Stimulated activated CD4-positive, alpha-beta T cell treated with anti-CD3 and anti-CD28 coated beads, Interleukin-2, amount 100 ng/mL, for 48 hours (primary cell): ENCODE measurements around the gene RPS5.
A peak's percentile ranks its signal among the peaks of the same experiment; 100 is the strongest.
"Not testable (repeated sequence)": the region's sequence is repeated elsewhere in the genome, so short reads cannot be mapped to it uniquely, and the experiment has no call there.

Source experiments
- DNase-seq, 2 donors: peaks; one replicate each; pipeline ENCODE4 v3.0.0-alpha.2; 2020

RPS5 gene

GRCh38 chr19:58385891-58386575 is 1.0 kb upstream of the RPS5 start:
- no peak for DNase-seq

GRCh38 chr19:58387338-58388174 is 487 bp downstream of the RPS5 start:
- DNase-seq = no peak

- no peak for DNase-seq
Observed at GRCh38 chr19:58388175-58388526, 1.1 kb downstream of the RPS5 start.

DNA sequence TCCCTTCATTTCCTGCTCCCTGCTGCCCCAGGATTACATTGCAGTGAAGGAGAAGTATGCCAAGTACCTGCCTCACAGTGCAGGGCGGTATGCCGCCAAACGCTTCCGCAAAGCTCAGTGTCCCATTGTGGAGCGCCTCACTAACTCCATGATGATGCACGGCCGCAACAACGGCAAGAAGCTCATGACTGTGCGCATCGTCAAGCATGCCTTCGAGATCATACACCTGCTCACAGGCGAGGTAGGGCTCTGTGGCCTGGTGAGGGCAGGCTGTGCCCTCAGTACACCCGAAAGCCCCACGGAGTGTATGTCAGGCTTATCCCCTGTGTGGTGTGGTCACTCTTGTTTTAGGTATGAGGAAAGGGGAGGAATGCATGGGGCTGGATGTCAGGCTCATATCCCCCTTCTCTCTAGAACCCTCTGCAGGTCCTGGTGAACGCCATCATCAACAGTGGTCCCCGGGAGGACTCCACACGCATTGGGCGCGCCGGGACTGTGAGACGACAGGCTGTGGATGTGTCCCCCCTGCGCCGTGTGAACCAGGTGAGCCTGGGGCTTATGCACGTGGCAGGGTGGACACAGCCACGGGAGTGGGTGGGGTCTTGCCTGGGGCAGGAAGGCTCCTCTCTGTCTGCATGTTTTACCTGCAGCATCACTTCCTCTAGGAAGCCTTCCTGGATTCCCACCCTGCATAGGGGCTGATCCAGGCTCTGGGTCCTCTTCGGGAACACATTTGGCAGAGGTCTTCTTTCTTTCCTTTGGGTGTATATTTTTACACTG is 6.1 kb downstream of the RPS5 start:
- DNase-seq = no peak

DNA sequence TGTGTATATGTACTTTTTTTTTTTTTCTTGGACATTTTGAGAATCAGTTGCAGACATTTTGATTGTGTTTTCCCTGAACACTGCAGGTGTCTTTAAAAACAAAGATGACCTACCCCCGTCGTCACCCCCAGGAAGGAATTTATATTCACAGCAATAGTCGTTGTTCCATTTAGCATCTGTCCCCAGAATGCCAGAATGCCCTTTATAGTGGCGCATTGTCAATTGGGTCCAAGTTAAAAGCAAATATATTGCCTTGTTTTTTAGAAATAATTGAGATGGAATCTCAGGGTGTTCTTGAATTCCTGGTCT is 6.6 kb downstream of the RPS5 start:
- DNase-seq = no peak

GRCh38 chr19:58394821-58395219 is 7.8 kb downstream of the RPS5 start:
- no peak for DNase-seq

GRCh38 chr19:58395220-58395978 is 8.3 kb downstream of the RPS5 start, which contains the start of gene RNF225:
TSS of gene RNF225 (plus strand) at chr19:58395656. CDS start at chr19:58396090, 434 bp downstream.
- no peak for DNase-seq

- no peak for DNase-seq
Observed at GRCh38 chr19:58395979-58396627, 9.0 kb downstream of the RPS5 start.

DNA sequence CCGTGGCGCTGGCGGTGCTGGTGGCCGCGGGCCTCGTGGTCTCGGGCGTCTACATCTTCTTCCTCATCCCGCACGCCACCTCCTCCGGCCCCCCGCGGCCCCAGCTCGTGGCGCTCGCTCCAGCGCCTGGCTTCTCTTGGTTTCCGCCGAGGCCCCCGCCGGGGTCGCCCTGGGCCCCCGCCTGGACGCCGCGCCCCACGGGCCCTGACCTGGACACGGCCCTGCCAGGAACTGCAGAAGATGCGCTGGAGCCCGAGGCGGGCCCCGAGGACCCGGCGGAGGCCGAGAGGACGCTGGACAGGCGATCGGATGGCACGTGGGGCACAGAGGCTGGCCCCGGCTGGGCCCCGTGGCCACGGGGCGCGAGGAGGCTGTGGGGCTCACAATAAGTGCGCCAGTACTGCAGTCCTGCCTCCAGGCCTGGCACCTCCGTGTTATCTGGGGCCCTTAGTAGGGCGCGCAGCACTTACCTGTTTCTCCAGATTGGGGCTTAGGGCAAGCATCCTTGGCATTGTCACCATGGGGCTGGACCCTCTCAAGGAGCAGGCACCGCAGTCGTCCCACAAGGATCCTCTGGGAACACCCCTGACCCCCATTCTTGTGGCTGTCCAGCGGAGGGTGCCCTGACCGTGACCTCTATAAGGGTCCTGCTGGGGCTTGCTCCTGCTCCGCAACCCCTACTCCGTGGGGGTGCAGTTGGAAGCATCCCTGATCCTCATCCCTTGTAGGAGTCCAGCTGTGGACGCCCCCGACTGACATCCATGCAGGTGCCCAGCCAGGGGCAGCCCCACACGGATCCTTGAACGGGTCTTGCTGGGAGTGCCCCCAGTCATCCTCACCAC is 9.8 kb downstream of the RPS5 start:
- DNase-seq = no peak

GRCh38 chr19:58397533-58398037 is 10.5 kb downstream of the RPS5 start:
- no peak for DNase-seq

DNA sequence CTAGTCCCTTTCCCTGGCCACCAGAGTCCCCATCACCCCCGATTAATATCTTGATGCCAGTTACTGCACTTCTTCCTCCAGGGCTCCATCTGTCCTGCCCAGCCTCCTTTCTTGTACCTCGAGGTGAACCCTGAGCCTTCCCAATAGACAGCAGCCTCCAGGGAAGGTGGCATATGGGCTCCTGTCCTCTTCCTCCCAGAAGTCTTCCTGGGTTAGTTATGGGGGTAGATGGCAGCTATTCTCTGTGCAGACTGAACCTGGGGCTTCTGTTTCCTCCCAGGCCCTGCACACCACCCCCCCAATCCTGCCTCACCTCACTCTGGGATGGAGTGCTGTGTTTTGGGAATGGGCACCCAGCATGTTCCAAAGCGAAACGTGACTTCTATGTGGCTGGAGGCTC is 11.0 kb downstream of the RPS5 start:
- no peak for DNase-seq

- DNase-seq = no peak
Observed at GRCh38 chr19:58398545-58398944, 11.5 kb downstream of the RPS5 start.

DNA sequence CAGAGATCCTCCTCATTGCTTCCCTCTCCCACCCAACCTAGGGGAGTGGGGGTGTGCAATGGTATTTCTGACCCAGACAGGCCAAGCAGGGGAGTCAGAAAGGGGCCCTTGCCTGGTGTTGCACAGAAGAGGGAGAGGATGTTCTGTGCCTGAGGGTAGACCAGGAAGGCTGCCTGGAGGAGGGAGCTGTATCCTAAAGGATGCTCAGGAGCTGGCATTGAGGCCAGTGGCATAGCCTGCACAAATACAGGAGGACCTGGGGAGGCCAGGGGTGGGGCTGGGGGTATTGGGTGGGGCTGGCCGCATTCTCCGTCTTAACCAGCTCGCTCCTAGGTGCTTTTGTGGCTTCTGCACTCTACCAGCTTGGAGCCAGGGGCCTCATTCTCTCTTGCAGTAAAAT is 12.8 kb downstream of the RPS5 start:
- DNase-seq = no peak

DNA sequence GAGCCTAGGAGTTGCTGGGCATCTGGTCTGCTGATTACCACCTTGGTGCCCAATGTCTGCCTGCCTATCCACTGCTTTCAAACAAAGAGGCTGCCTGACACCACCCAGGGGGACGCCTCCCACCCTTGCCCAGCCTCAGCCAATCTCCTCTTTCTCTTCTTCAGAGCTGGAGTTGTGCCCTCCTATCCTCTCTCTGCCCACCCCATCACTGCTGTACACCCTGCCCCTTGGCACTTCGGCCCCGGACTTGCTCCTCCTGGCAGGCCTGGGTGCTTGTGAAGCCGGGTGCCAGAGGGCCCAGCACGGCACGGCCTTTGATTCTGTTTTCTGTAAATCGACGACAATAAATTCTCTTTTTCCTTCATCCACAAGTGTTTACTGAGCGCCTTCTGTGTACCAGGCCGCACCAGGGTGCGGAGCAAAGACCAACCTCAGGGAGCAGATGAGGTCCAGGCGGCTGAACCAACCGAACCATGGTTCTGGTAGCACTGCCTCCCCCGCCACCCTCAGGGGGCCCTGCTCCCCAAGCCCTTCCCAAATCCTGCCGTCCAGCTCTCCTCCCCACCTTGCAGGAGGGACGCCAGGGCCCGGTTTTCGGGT is 13.3 kb downstream of the RPS5 start:
- DNase-seq = no peak

DNA sequence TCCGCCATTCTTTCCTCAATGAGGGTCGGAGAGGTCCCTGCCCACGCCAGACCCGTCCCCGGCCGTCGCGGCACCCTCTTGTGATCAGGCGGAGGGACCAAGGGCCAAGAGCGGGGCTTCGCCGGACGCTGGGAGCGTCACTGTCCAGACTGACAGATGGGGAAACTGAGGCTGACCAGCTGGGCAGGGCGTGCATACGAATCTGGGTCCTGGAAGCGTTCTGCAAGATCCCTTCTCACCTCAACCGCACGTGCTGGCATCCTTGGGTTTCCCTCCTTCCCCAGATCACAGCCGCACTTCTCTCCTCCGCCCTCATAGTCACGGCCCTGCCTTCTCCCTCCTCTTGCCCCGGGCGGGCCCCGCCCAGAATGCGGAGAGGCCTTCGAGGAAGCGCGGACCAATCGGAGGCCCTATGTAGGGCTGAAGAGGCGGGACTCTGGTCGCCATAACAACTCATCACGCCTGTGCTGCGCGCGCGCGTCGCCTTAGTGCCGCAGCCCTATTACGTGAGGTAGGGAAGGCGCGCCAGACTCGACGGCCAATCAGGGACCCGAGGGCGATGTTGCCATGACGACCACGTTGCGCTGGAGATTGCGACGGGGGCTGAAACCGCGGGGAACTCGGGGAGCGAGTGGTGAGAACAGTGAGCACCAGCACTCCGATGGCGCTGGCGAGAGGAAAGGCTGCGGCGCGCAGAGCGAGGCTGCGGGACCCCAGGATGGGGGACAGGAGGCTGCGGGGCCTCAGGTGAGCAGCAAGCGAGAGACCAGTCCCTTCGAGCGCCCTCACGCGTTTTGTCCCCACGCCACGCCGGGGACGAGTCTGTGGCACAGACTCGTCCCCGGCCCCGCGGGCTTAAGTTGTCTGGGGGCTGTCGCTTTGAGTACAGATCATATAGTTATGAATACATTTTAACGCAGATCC is 14.1 kb downstream of the RPS5 start:
- DNase-seq = peak; percentile 98 to 99

DNA sequence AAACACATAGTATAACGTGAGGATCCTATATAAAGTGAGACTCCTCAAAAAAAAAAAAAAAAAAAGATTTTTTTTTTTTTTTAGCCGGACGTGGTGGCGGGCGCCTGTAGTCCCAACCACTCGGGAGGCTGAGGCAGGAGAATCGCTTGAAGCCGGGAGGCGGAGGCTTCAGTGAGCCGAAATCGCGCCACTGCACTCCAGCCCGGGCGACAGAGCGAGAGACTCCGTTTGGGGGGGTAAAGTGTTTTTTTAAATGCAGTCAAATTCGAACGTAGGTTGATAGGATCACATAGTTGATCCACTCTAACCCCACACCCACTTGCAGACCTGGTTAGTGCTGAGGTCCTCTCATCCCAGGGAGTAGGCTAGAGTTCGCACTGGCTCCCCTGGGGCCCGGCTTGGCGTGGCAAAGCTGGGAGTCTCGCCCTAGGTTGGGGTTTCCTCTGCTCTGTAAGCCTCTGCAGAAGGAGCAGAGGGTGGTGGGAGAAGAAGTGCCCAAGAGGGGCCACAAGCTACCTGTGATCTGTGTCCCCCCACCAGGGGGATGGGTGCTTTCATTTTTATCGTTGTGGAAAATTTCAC is 14.9 kb downstream of the RPS5 start:
- DNase-seq = no peak

- not testable (repeated sequence) for DNase-seq
Observed at GRCh38 chr19:58403920-58404478, 16.9 kb downstream of the RPS5 start.

DNA sequence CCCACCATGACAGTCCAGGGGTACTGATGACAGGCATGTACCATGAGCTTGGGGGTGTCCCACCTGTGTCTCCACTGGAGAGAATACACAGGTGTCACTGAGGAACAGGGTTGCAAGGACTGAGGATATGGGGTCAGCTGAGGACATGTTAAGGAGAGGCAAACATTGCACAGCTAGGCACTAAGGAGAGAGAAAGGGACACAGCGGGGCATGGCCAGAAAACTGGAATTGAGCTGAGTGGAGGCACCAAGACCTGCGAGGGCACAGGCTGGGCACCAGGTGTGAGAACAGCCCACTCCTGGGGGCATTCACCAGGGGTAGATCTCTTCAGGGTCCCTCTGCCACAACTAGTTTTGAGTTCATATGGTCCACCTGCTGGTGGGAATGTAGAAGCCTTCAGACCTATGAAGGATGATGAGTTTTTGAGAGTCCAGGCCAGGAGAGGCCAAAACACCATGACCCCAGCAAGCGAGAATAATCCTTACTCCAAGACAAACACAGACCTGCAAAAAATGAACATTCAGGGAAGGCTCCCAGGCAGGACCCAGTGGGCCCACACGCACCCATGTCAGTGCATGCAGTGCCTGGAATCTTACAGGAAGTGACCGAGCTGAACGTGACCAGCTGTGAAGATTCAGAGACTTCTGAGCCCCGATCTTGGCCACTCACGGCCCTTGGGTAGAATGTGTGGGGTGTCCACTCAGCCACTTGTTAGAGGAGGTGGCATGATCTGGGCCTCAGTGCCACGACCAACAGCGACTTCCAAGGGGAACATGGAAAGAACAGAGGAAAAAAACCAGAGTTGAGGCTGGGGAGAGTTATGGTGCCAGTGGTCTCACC is 20.0 kb downstream of the RPS5 start:
- DNase-seq = no peak
